MCF 10A (cell line): ENCODE data around the gene C10orf62. TPM values are rescaled to one million over a fixed set of nuclear protein-coding genes. Genes with fewer than 3 reads are reported as not detected.

Source experiments
- BruUV-seq: library from RNA; stranded (reverse); fragments of 400-500 nt; replicated peaks from 2 replicates; lab custom pipeline; 2021; lab: Mats Ljungman, UMichigan
- CTCF ChIA-PET: fragments of 300-600 bp; sonication (Branson Sonifier 250); formaldehyde crosslinking; extraction: SDS; loops from one replicate; lab custom pipeline; 2021; ENCODE audit warnings: antibody characterized with exemption, inconsistent platforms; lab: Yijun Ruan, JAX
- POLR2A ChIA-PET: fragments of 300-600, 350-650 bp; sonication (Branson Sonifier 250); formaldehyde crosslinking; extraction: SDS; loops from one replicate; lab custom pipeline; 2020; ENCODE audit warnings: antibody characterized with exemption, inconsistent platforms; lab: Yijun Ruan, JAX
- DNase-seq: peaks from one replicate; pipeline ENCODE4 v3.0.0-alpha.2; 2018; ENCODE audit not compliant: unreplicated experiment
- H3K27ac Mint-ChIP-seq: one replicate; pipeline ENCODE4 v1.8.0; 2022; ENCODE audit warnings: mild to moderate bottlenecking, low read depth, mixed read lengths; ENCODE audit not compliant: unreplicated experiment
- H3K27me3 Mint-ChIP-seq: one replicate; pipeline ENCODE4 v1.8.0; 2022; ENCODE audit warnings: mixed read lengths; ENCODE audit not compliant: insufficient read depth, unreplicated experiment
- H3K36me3 Mint-ChIP-seq: one replicate; pipeline ENCODE4 v1.8.0; 2022; ENCODE audit warnings: mild to moderate bottlenecking, moderate library complexity, mixed read lengths; ENCODE audit not compliant: insufficient read depth, unreplicated experiment
- H3K4me1 Mint-ChIP-seq: one replicate; pipeline ENCODE4 v1.8.0; 2022; ENCODE audit warnings: mixed read lengths; ENCODE audit not compliant: insufficient read depth, unreplicated experiment
- H3K4me3 Mint-ChIP-seq: one replicate; pipeline ENCODE4 v1.8.0; 2022; ENCODE audit warnings: mild to moderate bottlenecking, moderate library complexity, mixed read lengths; ENCODE audit not compliant: unreplicated experiment
- H3K9me3 Mint-ChIP-seq: one replicate; pipeline ENCODE4 v1.8.0; 2022; ENCODE audit warnings: mixed read lengths; ENCODE audit not compliant: unreplicated experiment
- intact Hi-C: fragments of 100-400 bp; cut with micrococcal nuclease; formaldehyde crosslinking; loops from 2 replicates; pipeline ENCODE4 v1.14.1; 2022
- total RNA-seq: library from RNA; stranded (reverse); gene quantifications from 2 replicates; pipeline ENCODE4 v1.2.3, GENCODE V29; 2022
- TF ChIP-seq, protein P1 (sequence below): fragments of 200-600 bp; IDR thresholded peaks from one replicate; pipeline ENCODE4 v1.8.0; 2022; ENCODE audit warnings: antibody characterized with exemption, mild to moderate bottlenecking; ENCODE audit not compliant: unreplicated experiment

C10orf62 gene
- total RNA-seq, 1 experiment from 2014 or later = 0.26 TPM

DNA sequence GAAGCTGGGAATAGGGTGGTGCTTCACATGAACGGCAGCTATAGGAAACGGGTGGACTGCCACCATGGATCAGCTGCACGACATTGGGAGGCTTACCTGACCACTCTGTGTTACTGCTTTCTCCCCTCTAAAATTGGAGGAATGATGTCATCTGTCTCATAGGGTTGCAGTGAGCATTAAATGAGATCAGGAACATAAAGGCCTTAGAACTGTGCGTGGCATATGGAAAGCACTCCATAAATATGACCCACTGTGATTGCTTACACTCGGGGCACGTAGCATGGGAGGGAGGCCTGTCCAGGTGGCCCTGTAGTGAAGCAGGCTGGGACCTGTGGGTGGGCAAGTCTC, 9.7 kb downstream of the C10orf62 start:
- H3K4me3 Mint-ChIP-seq = no peak overlapping the region
- H3K36me3 Mint-ChIP-seq = peaks cover 7% of the 10 kb centered on the region
- no peaks in the 10 kb centered on the region for H3K9me3 Mint-ChIP-seq
- ChIA-PET POLR2A (interaction anchor here (1.6 to 3.1 kb wide), 4 partner anchors 9 to 25 kb away, joined by 5 to 17 read pairs (median 9); partner anchors contain the start of gene HOGA1), CTCF (interaction anchor here (0.9 to 4.6 kb wide), 3 partner anchors 9 to 177 kb away, joined by 3 to 35 read pairs (median 10); no protein-coding TSS in a partner anchor)
- intact Hi-C loops = no loop called here
- peaks cover 35% of the 10 kb centered on the region for H3K4me1 Mint-ChIP-seq
- BruUV-seq = no TSS peak
- DNase-seq = no peak
- H3K27me3 Mint-ChIP-seq = no peaks in the 10 kb centered on the region
- TF ChIP-seq, protein P1, sequence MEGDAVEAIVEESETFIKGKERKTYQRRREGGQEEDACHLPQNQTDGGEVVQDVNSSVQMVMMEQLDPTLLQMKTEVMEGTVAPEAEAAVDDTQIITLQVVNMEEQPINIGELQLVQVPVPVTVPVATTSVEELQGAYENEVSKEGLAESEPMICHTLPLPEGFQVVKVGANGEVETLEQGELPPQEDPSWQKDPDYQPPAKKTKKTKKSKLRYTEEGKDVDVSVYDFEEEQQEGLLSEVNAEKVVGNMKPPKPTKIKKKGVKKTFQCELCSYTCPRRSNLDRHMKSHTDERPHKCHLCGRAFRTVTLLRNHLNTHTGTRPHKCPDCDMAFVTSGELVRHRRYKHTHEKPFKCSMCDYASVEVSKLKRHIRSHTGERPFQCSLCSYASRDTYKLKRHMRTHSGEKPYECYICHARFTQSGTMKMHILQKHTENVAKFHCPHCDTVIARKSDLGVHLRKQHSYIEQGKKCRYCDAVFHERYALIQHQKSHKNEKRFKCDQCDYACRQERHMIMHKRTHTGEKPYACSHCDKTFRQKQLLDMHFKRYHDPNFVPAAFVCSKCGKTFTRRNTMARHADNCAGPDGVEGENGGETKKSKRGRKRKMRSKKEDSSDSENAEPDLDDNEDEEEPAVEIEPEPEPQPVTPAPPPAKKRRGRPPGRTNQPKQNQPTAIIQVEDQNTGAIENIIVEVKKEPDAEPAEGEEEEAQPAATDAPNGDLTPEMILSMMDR = no peak
- no peak overlapping the region for H3K27ac Mint-ChIP-seq

DNA sequence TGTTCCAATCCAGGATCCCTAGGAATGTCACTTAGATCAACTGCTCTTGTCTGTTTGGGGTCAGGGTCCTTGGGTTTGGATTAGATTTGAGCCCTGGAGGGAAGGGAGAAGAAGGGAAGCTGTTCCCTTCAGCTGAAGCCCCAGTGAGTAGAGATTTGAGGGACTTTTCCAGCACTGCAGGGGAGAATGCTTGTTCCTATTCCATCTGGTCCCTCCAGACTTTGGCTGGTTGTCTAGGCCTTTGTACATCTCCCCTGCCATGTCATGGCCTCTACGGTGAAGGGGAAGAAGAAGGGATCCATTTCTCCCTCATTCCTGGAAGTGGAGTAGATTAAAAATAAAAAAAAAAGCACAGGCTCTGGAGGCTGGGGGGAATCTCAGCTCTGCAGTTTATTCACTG, 11.1 kb downstream of the C10orf62 start:
- intact Hi-C loops = no loop called here
- Mint-ChIP-seq H3K27me3 (no peaks in the 10 kb centered on the region), H3K36me3 (peaks cover 7% of the 10 kb centered on the region), H3K9me3 (no peaks in the 10 kb centered on the region), H3K4me1 (peaks cover 35% of the 10 kb centered on the region), H3K27ac (peak overlapping the region; percentile 42), H3K4me3 (no peak overlapping the region)
- no peak for DNase-seq
- ChIA-PET CTCF (interaction anchor here (0.5 to 1.1 kb wide), 5 partner anchors 9 to 67 kb away, joined by 3 to 5 read pairs (median 4); partner anchors contain the start of gene ANKRD2), POLR2A (no interaction called here)
- no TSS peak for BruUV-seq
- TF ChIP-seq, protein P1 = no peak

DNA sequence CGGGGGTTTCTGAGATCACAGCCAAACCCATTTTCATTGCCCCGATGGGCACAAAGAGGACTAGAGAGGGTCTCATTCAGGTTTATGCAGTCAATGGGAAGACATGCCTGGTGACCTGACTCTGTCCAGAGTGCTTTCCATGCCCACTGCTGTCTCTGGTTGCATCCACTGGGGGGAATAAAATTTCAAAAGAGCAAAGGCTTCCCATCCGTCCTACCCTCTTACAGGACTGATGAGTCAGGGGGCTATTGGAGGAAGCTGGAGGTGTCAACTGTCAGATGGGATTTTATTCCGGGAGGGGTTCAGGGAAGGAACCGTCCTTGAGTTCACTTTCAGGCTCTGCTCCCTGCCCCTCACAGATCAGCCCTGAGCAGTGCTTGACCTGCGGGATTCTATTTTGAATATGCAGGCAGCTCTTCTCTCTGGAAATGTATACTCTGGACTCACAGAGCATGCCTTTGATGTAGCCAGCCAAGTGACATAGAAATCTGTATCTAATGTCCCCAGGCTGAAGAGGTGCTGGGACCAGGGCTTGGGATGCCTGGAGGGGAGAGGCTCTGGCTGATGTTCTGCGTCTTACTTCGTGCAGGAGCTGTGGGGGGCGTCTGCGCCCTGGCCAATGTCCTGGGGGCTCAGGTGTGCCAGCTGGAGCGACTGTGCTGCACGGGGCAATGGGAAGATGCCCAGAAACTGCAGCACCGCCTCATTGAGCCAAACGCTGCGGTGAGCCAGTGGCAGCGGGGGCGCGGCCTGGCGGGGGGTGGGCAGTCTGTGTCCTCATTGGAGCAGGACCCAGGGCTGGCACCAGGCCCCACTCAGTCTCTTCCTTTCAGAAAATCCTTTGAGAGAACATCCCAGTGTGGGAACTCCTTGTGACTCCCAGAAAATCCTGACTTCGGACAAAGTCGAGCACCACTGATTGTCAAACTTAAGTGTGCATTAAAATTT, 12.0 kb downstream of the C10orf62 start:
- H3K27me3 Mint-ChIP-seq = no peaks in the 10 kb centered on the region
- BruUV-seq = no TSS peak
- DNase-seq = no peak
- TF ChIP-seq, protein P1 = no peak
- intact Hi-C loops = no loop called here
- ChIA-PET POLR2A (no interaction called here), CTCF (interaction anchor here (0.6 kb wide), 3 partner anchors 27 to 1226 kb away, joined by 3 to 5 read pairs (median 4); no protein-coding TSS in a partner anchor)
- H3K27ac Mint-ChIP-seq = no peak overlapping the region
- H3K9me3 Mint-ChIP-seq = no peaks in the 10 kb centered on the region
- H3K4me3 Mint-ChIP-seq = no peak overlapping the region
- H3K36me3 Mint-ChIP-seq = peaks cover 7% of the 10 kb centered on the region
- H3K4me1 Mint-ChIP-seq = peaks cover 26% of the 10 kb centered on the region

DNA sequence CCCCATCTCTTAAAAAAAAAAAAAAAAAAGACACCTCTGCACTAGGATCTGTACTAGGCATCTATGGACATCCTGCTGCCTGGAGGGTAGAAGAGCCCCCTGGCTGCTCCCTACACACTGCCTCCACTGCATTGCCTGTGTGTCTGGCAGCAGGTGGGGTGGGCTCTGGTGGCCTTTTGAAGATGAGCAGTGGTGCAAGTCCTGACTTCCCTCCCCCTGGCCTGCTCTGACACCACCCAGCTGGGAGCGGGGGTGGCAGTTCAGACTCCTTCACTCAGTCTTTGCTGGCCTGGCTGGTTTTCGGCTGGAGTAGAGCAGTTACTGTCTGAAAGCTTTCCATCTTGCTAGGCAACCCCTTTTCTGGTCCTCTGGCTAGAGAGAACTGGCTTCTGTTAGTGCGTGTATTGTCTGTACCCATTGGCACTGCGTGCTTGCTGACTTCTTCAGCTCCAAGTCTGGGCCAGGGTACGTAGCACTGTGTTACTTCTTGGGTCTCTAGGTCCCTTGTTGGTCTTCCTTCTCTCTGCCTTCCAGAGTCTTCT, 17.6 kb downstream of the C10orf62 start:
- no TSS peak for BruUV-seq

More for the DNA sequence above, 17.6 kb downstream of the C10orf62 start:
- no peaks in the 10 kb centered on the region for H3K27me3 Mint-ChIP-seq
- ChIA-PET POLR2A (interaction anchor here (1.0 to 8.1 kb wide), 8 partner anchors 8 to 130 kb away, joined by 3 to 184 read pairs (median 8); partner anchors contain the start of genes ANKRD2, AVPI1, HOGA1 and PI4K2A), CTCF (interaction anchor here (0.6 to 14.4 kb wide), 8 partner anchors 9 to 150 kb away, joined by 3 to 373 read pairs (median 4); partner anchors contain the start of gene ANKRD2)
- no peaks in the 10 kb centered on the region for H3K9me3 Mint-ChIP-seq
- intact Hi-C loops = no loop called here
- peaks cover 7% of the 10 kb centered on the region for H3K36me3 Mint-ChIP-seq
- no peak for DNase-seq
- H3K4me1 Mint-ChIP-seq = peaks cover 18% of the 10 kb centered on the region
- H3K27ac Mint-ChIP-seq = peak overlapping the region; percentile 63
- TF ChIP-seq, protein P1 = no peak
- H3K4me3 Mint-ChIP-seq = no peak overlapping the region
